Mesendoderm (in vitro differentiated cells): Measurements from ENCODE around the gene MACROD2.
"Not testable (repeated sequence)": the region's sequence is repeated elsewhere in the genome, so short reads cannot be mapped to it uniquely, and the experiment has no call there.

Experiments used
- DNase-seq: peaks from one replicate; pipeline ENCODE4 v3.0.0; 2013
- H2AK5ac ChIP-seq: 2 replicates; pipeline ENCODE4 v1.6.1; 2013; ENCODE audit warnings: low read length, inconsistent platforms
- H2BK120ac ChIP-seq: 2 replicates; pipeline ENCODE4 v1.6.1; 2013; ENCODE audit warnings: low read depth, mild to moderate bottlenecking, low read length, moderate library complexity, mixed read lengths
- H2BK15ac ChIP-seq: replicated peaks from 2 replicates; pipeline ENCODE4 v1.6.1; 2013; ENCODE audit warnings: low read depth, mild to moderate bottlenecking, moderate library complexity
- H2BK5ac ChIP-seq: 2 replicates; pipeline ENCODE4 v1.6.1; 2013; ENCODE audit warnings: low read length, inconsistent platforms
- H3K18ac ChIP-seq: 2 replicates; pipeline ENCODE4 v1.6.1; 2013; ENCODE audit warnings: mild to moderate bottlenecking, low read length, mixed read lengths
- H3K23ac ChIP-seq: one replicate; pipeline ENCODE4 v1.6.1; 2013; ENCODE audit warnings: low read length
- H3K27ac ChIP-seq: 2 replicates; pipeline ENCODE4 v1.5.1; 2013; ENCODE audit warnings: low read depth, mild to moderate bottlenecking, inconsistent platforms, low read length, moderate library complexity
- H3K27me3 ChIP-seq: 2 replicates; pipeline ENCODE4 v1.6.1; 2013; ENCODE audit warnings: low read length, control low read depth, mild to moderate bottlenecking, inconsistent platforms; ENCODE audit not compliant: insufficient read depth, poor library complexity
- H3K36me3 ChIP-seq: 2 replicates; pipeline ENCODE4 v1.6.1; 2013; ENCODE audit warnings: low read length, inconsistent platforms; ENCODE audit not compliant: control insufficient read depth, insufficient read depth
- H3K4ac ChIP-seq: one replicate; pipeline ENCODE4 v1.6.1; 2013; ENCODE audit warnings: low read depth, mild to moderate bottlenecking, low read length, moderate library complexity
- H3K4me1 ChIP-seq: 2 replicates; pipeline ENCODE4 v1.6.1; 2013; ENCODE audit warnings: low read depth, low read length, inconsistent platforms; ENCODE audit not compliant: control insufficient read depth
- H3K4me2 ChIP-seq: 2 replicates; pipeline ENCODE4 v1.6.1; 2013; ENCODE audit warnings: low read length
- H3K4me3 ChIP-seq: 2 replicates; pipeline ENCODE4 v1.5.1; 2013; ENCODE audit warnings: mild to moderate bottlenecking, low read length
- H3K56ac ChIP-seq: one replicate; pipeline ENCODE4 v1.6.1; 2013; ENCODE audit warnings: low read length
- H3K79me1 ChIP-seq: 2 replicates; pipeline ENCODE4 v1.6.1; 2013; ENCODE audit warnings: low read length, inconsistent platforms
- H3K79me2 ChIP-seq: 2 replicates; pipeline ENCODE4 v1.6.1; 2013; ENCODE audit warnings: mild to moderate bottlenecking, low read length; ENCODE audit not compliant: control insufficient read depth, insufficient read depth
- H3K9ac ChIP-seq: 2 replicates; pipeline ENCODE4 v1.6.1; 2013; ENCODE audit warnings: low read length, inconsistent platforms
- H4K5ac ChIP-seq: one replicate; pipeline ENCODE4 v1.6.1; 2013; ENCODE audit warnings: low read length
- H4K8ac ChIP-seq: one replicate; pipeline ENCODE4 v1.6.1; 2013; ENCODE audit warnings: low read depth, mild to moderate bottlenecking, control low read depth, low read length, moderate library complexity
- WGBS: extraction: QIAGEN DNeasy Blood & Tissue Kit; methylation state at CpG from one replicate; pipeline ENCODE4 v1.1.7; 2013; ENCODE audit warnings: low lambda C conversion rate, missing lambda C conversion rate; ENCODE audit not compliant: insufficient coverage; ENCODE audit errors: extremely low coverage; 5-methylcytosine and 5-hydroxymethylcytosine counted together

Gene MACROD2

DNA sequence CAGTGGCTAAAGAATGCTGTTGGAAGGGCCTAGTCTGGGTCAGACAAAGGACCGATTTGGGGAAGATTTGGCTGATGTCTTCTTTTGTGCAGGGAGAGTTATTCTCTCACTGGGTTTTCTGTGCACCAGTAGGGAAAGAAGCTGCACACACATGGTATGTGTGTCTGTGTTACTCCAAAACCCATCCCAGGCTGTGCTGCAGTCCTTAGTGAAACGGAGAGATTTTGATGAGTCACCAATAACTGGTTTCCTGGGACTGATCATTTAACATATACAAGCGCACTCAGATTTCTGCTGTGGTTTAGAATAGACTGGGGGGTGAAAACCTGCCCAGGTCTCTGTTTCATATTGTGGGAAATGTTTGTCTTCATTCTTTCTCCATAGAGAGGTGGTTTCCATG is 1528.1 kb downstream of the MACROD2 start:
- Histone ChIP-seq H4K5ac (no peak overlapping the region), H2BK120ac (no peak overlapping the region), H3K4me3 (no peak overlapping the region), H4K8ac (no peak overlapping the region), H3K56ac (no peak overlapping the region), H2AK5ac (no peak overlapping the region), H3K27me3 (no peaks in the 10 kb centered on the region), H3K4me2 (no peak overlapping the region), H3K4me1 (no peaks in the 10 kb centered on the region), H2BK15ac (no peak overlapping the region), H3K18ac (no peak overlapping the region), H3K79me2 (no peaks in the 10 kb centered on the region), H3K27ac (no peak overlapping the region), H2BK5ac (no peak overlapping the region), H3K79me1 (no peaks in the 10 kb centered on the region), H3K23ac (no peak overlapping the region), H3K4ac (no peak overlapping the region), H3K9ac (no peak overlapping the region), H3K36me3 (no peaks in the 10 kb centered on the region)
- no CpG with 5 or more reads among the region's 3 CpGs for WGBS
- no peak for DNase-seq

DNA sequence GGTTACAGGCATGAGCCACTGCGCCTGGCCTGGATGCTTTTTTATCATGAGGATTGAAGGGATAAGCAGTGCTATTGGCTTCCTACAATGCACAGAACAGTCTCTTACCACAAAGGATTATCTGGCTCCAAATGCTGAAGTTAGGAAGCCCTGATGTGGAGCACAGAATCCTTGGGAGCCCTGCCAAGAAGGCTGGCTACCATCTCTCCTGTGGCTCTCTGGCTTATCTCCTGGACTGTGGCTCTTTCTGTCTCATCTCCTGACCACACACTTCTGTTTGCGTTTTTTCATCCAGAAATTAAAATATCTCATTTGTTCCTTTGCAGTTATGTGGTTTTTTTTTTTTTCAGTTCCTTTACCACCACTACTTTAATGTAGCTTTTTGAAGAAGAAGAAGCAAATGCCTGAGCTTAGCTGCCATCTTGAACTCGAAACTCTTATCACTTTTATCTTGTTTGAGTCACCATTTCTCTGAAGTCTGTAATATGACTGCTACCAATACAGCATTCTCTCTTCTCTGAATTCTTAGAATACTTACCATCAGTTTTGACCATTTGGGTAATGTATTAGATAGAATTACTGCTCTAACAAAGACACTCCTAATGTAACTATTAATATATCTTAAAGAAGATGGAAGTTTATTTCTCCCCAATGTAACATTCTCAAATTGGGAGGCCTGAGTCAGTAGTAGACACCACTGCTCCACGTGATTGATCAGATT is 1533.2 kb downstream of the MACROD2 start:
- no peak overlapping the region for H2BK120ac ChIP-seq
- H4K8ac ChIP-seq = no peak overlapping the region
- no peaks in the 10 kb centered on the region for H3K36me3 ChIP-seq
- H3K27ac ChIP-seq = no peak overlapping the region
- H3K56ac ChIP-seq = no peak overlapping the region
- no peak overlapping the region for H2BK15ac ChIP-seq
- WGBS = no CpG with 5 or more reads among the region's 4 CpGs
- H3K79me1 ChIP-seq = no peaks in the 10 kb centered on the region
- DNase-seq = no peak
- no peak overlapping the region for H3K4ac ChIP-seq
- no peak overlapping the region for H2AK5ac ChIP-seq
- no peak overlapping the region for H3K23ac ChIP-seq
- H4K5ac ChIP-seq = no peak overlapping the region
- no peaks in the 10 kb centered on the region for H3K27me3 ChIP-seq
- no peak overlapping the region for H2BK5ac ChIP-seq
- H3K4me3 ChIP-seq = no peak overlapping the region
- no peak overlapping the region for H3K4me2 ChIP-seq
- no peak overlapping the region for H3K18ac ChIP-seq
- no peak overlapping the region for H3K9ac ChIP-seq
- no peaks in the 10 kb centered on the region for H3K4me1 ChIP-seq
- no peaks in the 10 kb centered on the region for H3K79me2 ChIP-seq

DNA sequence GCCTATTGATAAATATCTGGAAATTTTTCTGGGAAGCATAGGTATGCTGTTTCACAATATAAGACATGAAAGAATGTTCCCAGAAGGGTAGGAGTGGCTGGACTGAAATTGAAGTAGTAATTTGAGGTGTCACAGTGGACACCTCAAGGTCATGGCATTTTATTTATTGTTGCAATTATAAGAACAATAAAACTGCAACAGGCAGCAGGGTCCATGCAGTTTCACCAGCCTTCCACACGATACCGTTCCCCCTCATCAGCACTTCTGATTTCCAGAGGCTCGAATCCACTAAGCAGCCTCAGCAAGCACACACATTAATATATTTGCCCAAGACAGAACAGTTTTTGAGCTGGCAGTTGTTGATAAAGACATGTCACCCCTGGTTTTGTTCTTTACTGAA is 1540.5 kb downstream of the MACROD2 start:
- H3K9ac ChIP-seq = no peak overlapping the region
- no peak overlapping the region for H3K27ac ChIP-seq
- H2BK15ac ChIP-seq = no peak overlapping the region
- no peaks in the 10 kb centered on the region for H3K36me3 ChIP-seq
- H4K8ac ChIP-seq = no peak overlapping the region
- no peak overlapping the region for H2BK5ac ChIP-seq
- WGBS = no CpG with 5 or more reads among the region's 3 CpGs
- no peak overlapping the region for H3K4ac ChIP-seq
- H3K4me3 ChIP-seq = no peak overlapping the region
- H2AK5ac ChIP-seq = no peak overlapping the region
- no peaks in the 10 kb centered on the region for H3K4me1 ChIP-seq
- H4K5ac ChIP-seq = no peak overlapping the region
- no peaks in the 10 kb centered on the region for H3K27me3 ChIP-seq
- DNase-seq = no peak
- no peak overlapping the region for H2BK120ac ChIP-seq
- H3K18ac ChIP-seq = no peak overlapping the region
- H3K79me2 ChIP-seq = no peaks in the 10 kb centered on the region
- H3K4me2 ChIP-seq = no peak overlapping the region
- no peaks in the 10 kb centered on the region for H3K79me1 ChIP-seq
- H3K56ac ChIP-seq = no peak overlapping the region
- H3K23ac ChIP-seq = no peak overlapping the region

DNA sequence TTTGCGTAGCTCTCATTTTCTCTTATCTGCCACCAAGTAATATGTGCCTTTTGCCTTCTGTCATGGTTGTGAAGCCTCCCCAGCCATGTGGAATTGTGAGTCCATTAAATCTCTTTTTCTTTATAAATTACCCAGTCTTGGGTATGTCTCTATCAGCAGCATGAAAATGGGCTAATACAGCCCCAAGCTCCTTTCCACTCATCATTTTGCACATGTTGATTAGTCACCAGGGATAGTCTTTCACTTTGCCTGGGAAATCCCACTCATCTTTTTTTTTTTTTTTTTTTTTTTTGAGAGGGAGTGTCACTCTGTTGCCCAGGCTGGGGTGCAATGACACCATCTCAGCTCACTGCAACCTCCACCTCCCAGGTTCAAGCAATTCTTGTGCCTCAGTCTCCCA is 1541.9 kb downstream of the MACROD2 start:
- H3K4me1 ChIP-seq, H4K8ac ChIP-seq, H3K9ac ChIP-seq, H3K23ac ChIP-seq, H4K5ac ChIP-seq, H3K27ac ChIP-seq, H3K18ac ChIP-seq, H3K36me3 ChIP-seq, H3K27me3 ChIP-seq, H2BK15ac ChIP-seq, H2BK120ac ChIP-seq, H3K79me2 ChIP-seq, H3K4me2 ChIP-seq, H3K4me3 ChIP-seq, H2BK5ac ChIP-seq, DNase-seq, H3K4ac ChIP-seq, H3K56ac ChIP-seq, H2AK5ac ChIP-seq, H3K79me1 ChIP-seq: not testable (repeated sequence)
- no CpG with 5 or more reads among the region's 1 CpG for WGBS

DNA sequence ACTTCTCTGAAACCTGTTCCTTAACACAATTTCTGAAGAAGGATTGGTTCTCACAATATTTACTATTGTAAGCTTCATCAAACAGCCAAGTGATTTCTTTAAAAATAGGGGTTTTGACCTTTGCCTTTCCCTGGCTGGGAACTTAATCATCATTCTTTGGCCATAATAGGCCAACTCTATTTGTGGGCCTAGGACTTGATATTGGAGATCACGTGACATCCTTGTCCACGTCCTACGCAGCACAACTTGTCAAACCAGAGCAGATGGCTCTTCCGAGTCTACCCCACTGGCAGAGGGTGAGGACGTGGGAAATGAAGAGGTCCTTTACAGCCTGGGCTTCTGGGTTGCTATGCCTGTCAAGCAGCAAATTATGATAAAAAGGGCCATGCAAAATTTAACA is 1547.3 kb downstream of the MACROD2 start:
- Histone ChIP-seq H2AK5ac (no peak overlapping the region), H3K36me3 (no peaks in the 10 kb centered on the region), H2BK5ac (no peak overlapping the region), H4K5ac (no peak overlapping the region), H3K4me1 (no peaks in the 10 kb centered on the region), H3K4ac (no peak overlapping the region), H3K4me3 (no peak overlapping the region), H3K4me2 (no peak overlapping the region), H3K56ac (no peak overlapping the region), H3K79me1 (no peaks in the 10 kb centered on the region), H3K18ac (no peak overlapping the region), H3K27ac (no peak overlapping the region), H2BK120ac (no peak overlapping the region), H3K9ac (no peak overlapping the region), H4K8ac (no peak overlapping the region), H3K27me3 (no peaks in the 10 kb centered on the region), H2BK15ac (no peak overlapping the region), H3K23ac (no peak overlapping the region), H3K79me2 (no peaks in the 10 kb centered on the region)
- DNase-seq = no peak
- WGBS = no CpG with 5 or more reads among the region's 5 CpGs

DNA sequence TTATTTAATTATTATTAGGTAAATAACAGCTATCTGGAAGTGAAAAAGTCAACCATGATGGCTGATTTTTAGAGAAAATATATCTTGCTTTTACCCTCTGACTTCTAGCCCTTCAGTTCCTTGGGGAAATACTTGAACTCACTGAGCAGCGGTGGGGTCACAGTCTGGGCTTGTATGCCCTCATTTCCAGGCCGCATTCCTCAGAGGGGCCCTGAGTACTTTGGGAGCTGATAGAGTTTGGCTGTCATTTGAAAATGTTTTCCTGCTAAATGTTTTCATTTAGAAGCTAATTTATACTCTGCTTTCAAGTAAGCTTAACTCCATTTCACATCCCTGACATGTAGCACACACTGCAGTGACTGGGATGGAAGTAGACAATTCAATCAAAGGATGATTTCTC is 1549.4 kb downstream of the MACROD2 start:
- Histone ChIP-seq H3K56ac (no peak overlapping the region), H3K4me1 (no peaks in the 10 kb centered on the region), H3K27me3 (no peaks in the 10 kb centered on the region), H3K79me1 (no peaks in the 10 kb centered on the region), H2AK5ac (no peak overlapping the region), H4K5ac (no peak overlapping the region), H3K27ac (no peak overlapping the region), H3K79me2 (no peaks in the 10 kb centered on the region), H3K23ac (no peak overlapping the region), H3K4me3 (no peak overlapping the region), H3K4me2 (no peak overlapping the region), H4K8ac (no peak overlapping the region), H2BK120ac (no peak overlapping the region), H3K4ac (no peak overlapping the region), H2BK5ac (no peak overlapping the region), H3K9ac (no peak overlapping the region), H3K18ac (no peak overlapping the region), H2BK15ac (no peak overlapping the region), H3K36me3 (no peaks in the 10 kb centered on the region)
- DNase-seq = no peak
- no CpG with 5 or more reads among the region's 2 CpGs for WGBS
